Small intestine (tissue), 7 donors: ENCODE measurements around the gene ESRRB. TPM values are rescaled to one million over a fixed set of nuclear protein-coding genes. Genes with fewer than 3 reads are reported as not detected.
A peak's percentile ranks its signal among the peaks of the same experiment; 100 is the strongest.

Experiments
- DNase-seq, 2 donors: peaks; one replicate each; pipeline versions ENCODE4 v3.0.0 to v3.0.0-alpha.2; 2013
- FAIRE-seq: peaks from 2 replicates; lab custom pipeline; 2012; peaks lifted over from hg19 to GRCh38; lab: Jason Lieb, UNC
- H3K27ac ChIP-seq, 3 donors: one replicate each; pipeline ENCODE4 v1.5.1; 2013; ENCODE audit warnings: low read length in 2 of 3, mild to moderate bottlenecking in 2 of 3, control low read depth in 1 of 3, inconsistent platforms in 1 of 3, low read depth in 1 of 3, moderate library complexity in 1 of 3
- H3K27me3 ChIP-seq, 3 donors: one replicate each; pipeline ENCODE4 v1.6.1; 2013; ENCODE audit warnings: low read length in 3 of 3, inconsistent platforms in 1 of 3; ENCODE audit not compliant: control insufficient read depth in 3 of 3, insufficient read depth in 3 of 3
- H3K36me3 ChIP-seq, 3 donors: one replicate each; pipeline ENCODE4 v1.6.1; 2013; ENCODE audit warnings: low read length in 3 of 3, inconsistent platforms in 1 of 3, low read depth in 1 of 3, mild to moderate bottlenecking in 1 of 3, moderate library complexity in 1 of 3; ENCODE audit not compliant: control insufficient read depth in 3 of 3, insufficient read depth in 2 of 3
- H3K4me1 ChIP-seq, 3 donors: one replicate each; pipeline ENCODE4 v1.6.1; 2013; ENCODE audit warnings: low read length in 2 of 3, inconsistent platforms in 1 of 3, low read depth in 1 of 3, mild to moderate bottlenecking in 1 of 3, moderate library complexity in 1 of 3; ENCODE audit not compliant: control insufficient read depth in 3 of 3, insufficient read depth in 2 of 3
- H3K4me3 ChIP-seq, 3 donors: one replicate each; pipeline ENCODE4 v1.5.1; 2013; ENCODE audit warnings: low read length in 3 of 3, control low read depth in 1 of 3, inconsistent platforms in 1 of 3, low read depth in 1 of 3, mild to moderate bottlenecking in 1 of 3, moderate library complexity in 1 of 3
- H3K9me3 ChIP-seq, 2 donors: one replicate each; pipeline ENCODE4 v1.6.1; 2013; ENCODE audit warnings: low read depth in 1 of 2, low read length in 1 of 2; ENCODE audit not compliant: control insufficient read depth in 2 of 2, insufficient read depth in 1 of 2
- WGBS, 3 donors: extraction: QIAGEN DNeasy Blood & Tissue Kit; methylation state at CpG; one replicate each; pipeline ENCODE4 v1.1.7; 2013; 5-methylcytosine and 5-hydroxymethylcytosine counted together
- polyA plus RNA-seq, 4 donors: library from polyadenylated mRNA; stranded (reverse) in 3 of 4; unstranded in 1 of 4; fragments of 200-250 nt in 3 of 4; fragments of 120-200 nt in 1 of 4; gene quantifications; one replicate each; pipeline versions ENCODE4 v1.2.1 to v1.2.3, GENCODE V29; 2013
- donor health status: healthy with polysubstance abuse.
- donor health status: control.
- donor health status: control.
- donor health status: Bipolar disorder and iron deficiency.
- donor health status: healthy.

ESRRB gene
- polyA plus RNA-seq, 4 donors: 0.04 to 0.54 (median 0.13) TPM; not detected in 1

- no peaks in the 10 kb centered on the region for H3K9me3 ChIP-seq
- 35 to 45% (median 38%) methylated on average over 17 of the region's 17 CpGs for WGBS, 3 donors
- H3K36me3 ChIP-seq: no peaks in the 10 kb centered on the region
- FAIRE-seq (no peak), DNase-seq (no peak)
- H3K27me3 ChIP-seq: no peaks in the 10 kb centered on the region
- H3K4me3 ChIP-seq: no peak overlapping the region
- H3K4me1 ChIP-seq: no peaks in the 10 kb centered on the region
- H3K27ac ChIP-seq: no peak overlapping the region
Observed at GRCh38 chr14:76473481-76474263, 97.7 kb downstream of the ESRRB start.

GRCh38 chr14:76480426-76480825, 104.5 kb downstream of the ESRRB start:
- no peak overlapping the region for H3K27ac ChIP-seq
- no peak overlapping the region for H3K4me3 ChIP-seq
- H3K4me1 ChIP-seq: no peaks in the 10 kb centered on the region
- 51 to 75% (median 65%) methylated on average over 1 of the region's 1 CpG for WGBS, 3 donors
- DNase-seq (no peak), FAIRE-seq (no peak)
- H3K27me3 ChIP-seq: no peaks in the 10 kb centered on the region
- no peaks in the 10 kb centered on the region for H3K36me3 ChIP-seq
- H3K9me3 ChIP-seq: no peaks in the 10 kb centered on the region

- FAIRE-seq (no peak), DNase-seq (no peak)
- Histone ChIP-seq H3K36me3 (no peaks in the 10 kb centered on the region), H3K4me1 (no peaks in the 10 kb centered on the region), H3K4me3 (no peak overlapping the region), H3K9me3 (no peaks in the 10 kb centered on the region), H3K27me3 (no peaks in the 10 kb centered on the region), H3K27ac (no peak overlapping the region)
- WGBS, 3 donors: 74 to 77% (median 75%) methylated on average over 5 of the region's 5 CpGs
Observed at GRCh38 chr14:76484355-76484754, 108.4 kb downstream of the ESRRB start.

GRCh38 chr14:76486251-76486743, 110.4 kb downstream of the ESRRB start:
- no peaks in the 10 kb centered on the region for H3K27me3 ChIP-seq
- no peak overlapping the region for H3K27ac ChIP-seq
- FAIRE-seq (no peak), DNase-seq (peak in 1 of 2 donors; percentile 42)
- no peaks in the 10 kb centered on the region for H3K36me3 ChIP-seq
- no peaks in the 10 kb centered on the region for H3K4me1 ChIP-seq
- H3K9me3 ChIP-seq: no peaks in the 10 kb centered on the region
- H3K4me3 ChIP-seq: no peak overlapping the region
- WGBS, 3 donors: 9 to 40% (median 33%) methylated on average over 7 of the region's 7 CpGs

- Histone ChIP-seq H3K4me1 (no peaks in the 10 kb centered on the region), H3K27me3 (no peaks in the 10 kb centered on the region), H3K4me3 (no peak overlapping the region), H3K9me3 (no peaks in the 10 kb centered on the region), H3K36me3 (no peaks in the 10 kb centered on the region), H3K27ac (no peak overlapping the region)
- WGBS, 3 donors: 75 to 80% (median 77%) methylated on average over 4 of the region's 4 CpGs
- no peak for FAIRE-seq
- no peak for DNase-seq
Observed at GRCh38 chr14:76488551-76488950, 112.6 kb downstream of the ESRRB start.

GRCh38 chr14:76489667-76490066, 113.7 kb downstream of the ESRRB start:
- Histone ChIP-seq H3K9me3 (no peaks in the 10 kb centered on the region), H3K4me1 (no peaks in the 10 kb centered on the region), H3K4me3 (no peak overlapping the region), H3K27me3 (no peaks in the 10 kb centered on the region), H3K36me3 (no peaks in the 10 kb centered on the region), H3K27ac (no peak overlapping the region)
- no peak for DNase-seq
- 88 to 96% (median 95%) methylated on average over 3 of the region's 3 CpGs for WGBS, 3 donors
- FAIRE-seq: no peak

GRCh38 chr14:76490111-76490510, 114.2 kb downstream of the ESRRB start:
- H3K9me3 ChIP-seq: no peaks in the 10 kb centered on the region
- DNase-seq (no peak), FAIRE-seq (no peak)
- no peaks in the 10 kb centered on the region for H3K36me3 ChIP-seq
- H3K4me3 ChIP-seq: no peak overlapping the region
- no peaks in the 10 kb centered on the region for H3K27me3 ChIP-seq
- H3K4me1 ChIP-seq: no peaks in the 10 kb centered on the region
- 84 to 86% (median 85%) methylated on average over 2 of the region's 2 CpGs for WGBS, 3 donors
- H3K27ac ChIP-seq: no peak overlapping the region

- WGBS, 3 donors: 64 to 79% (median 71%) methylated on average over 10 of the region's 10 CpGs
- no peak for FAIRE-seq
Observed at GRCh38 chr14:76490735-76491134, 114.8 kb downstream of the ESRRB start.

More at GRCh38 chr14:76490735-76491134, 114.8 kb downstream of the ESRRB start:
- H3K27me3 ChIP-seq: no peaks in the 10 kb centered on the region
- no peaks in the 10 kb centered on the region for H3K9me3 ChIP-seq
- H3K4me3 ChIP-seq: no peak overlapping the region
- no peak overlapping the region for H3K27ac ChIP-seq
- no peak for DNase-seq
- no peaks in the 10 kb centered on the region for H3K36me3 ChIP-seq
- no peaks in the 10 kb centered on the region for H3K4me1 ChIP-seq
